ENCODE measurements around the gene C1QC. TPM values are rescaled to one million over a fixed set of nuclear protein-coding genes. Genes with fewer than 3 reads are reported as not detected.

C1QC gene
- total RNA-seq, 1 experiment from 2014 or later: 0.59 TPM

Small RNA genes lying within 50 kb of the gene (microRNA-seq; reads per million reads assigned to microRNA genes)
- gene MIR6127 (ENCODE audit: borderline number of aligned reads): not detected

Other genes starting within 250 kb of the C1QC start
- 19.5 TPM for gene ZBTB40, start 191.8 kb upstream of the C1QC start, total RNA-seq (2021; ENCODE audit: unreplicated experiment)
- gene EPHA8, start 80.1 kb upstream of the C1QC start, total RNA-seq (2021; ENCODE audit: unreplicated experiment): 0.30 TPM
- gene C1QA, start 7.0 kb upstream of the C1QC start, total RNA-seq (2021; ENCODE audit: unreplicated experiment): 0.91 TPM
- gene C1QB, start 9.6 kb downstream of the C1QC start, total RNA-seq (2021; ENCODE audit: unreplicated experiment): 0.32 TPM
- 19.5 TPM for gene EPHB2, start 67.2 kb downstream of the C1QC start, total RNA-seq (2021; ENCODE audit: unreplicated experiment)